K562 (cell line): Measurements from ENCODE around the gene ANTKMT. TPM values are rescaled to one million over a fixed set of nuclear protein-coding genes. Genes with fewer than 3 reads are reported as not detected.
A peak's percentile ranks its signal among the peaks of the same experiment; 100 is the strongest.

Experiments used
- ATAC-seq: fragments of 200-7000 bp; cut with Tn5 transposase; 3 replicates; pipeline ENCODE4 v1.9.1; 2020; ENCODE audit warnings: moderate library complexity
- BruUV-seq: library from RNA; stranded (reverse); fragments of 400-500 nt; replicated peaks from 2 replicates; lab custom pipeline; 2021; lab: Mats Ljungman, UMichigan
- CTCF ChIA-PET: fragments of 300-600 bp; formaldehyde crosslinking; extraction: SDS; loops from one replicate; lab custom pipeline; 2021; ENCODE audit warnings: low intra/inter-chr PET ratio; lab: Yijun Ruan, JAX
- POLR2A ChIA-PET: fragments of 300-600, 350-650 bp; sonication (Branson Sonifier 250); formaldehyde crosslinking; extraction: SDS; loops from one replicate; lab custom pipeline; 2021; ENCODE audit warnings: antibody characterized with exemption, inconsistent platforms; lab: Yijun Ruan, JAX
- DNase-seq, 4 experiments: peaks; one replicate each; pipeline versions ENCODE4 v3.0.0 to v3.0.0-alpha.2; 2011 to 2018; ENCODE audit warnings: low spot score in 3 of 4, mixed read lengths in 3 of 4; ENCODE audit errors: extremely low read depth in 1 of 4
- FAIRE-seq: peaks from 2 replicates; lab custom pipeline; 2011; peaks lifted over from hg19 to GRCh38; lab: Jason Lieb, UNC
- H2AFZ ChIP-seq: 2 replicates; pipeline ENCODE4 v1.6.0; 2011; ENCODE audit warnings: low read depth, low read length, control low read depth, inconsistent platforms
- H3K27ac ChIP-seq: fragments of 200-600 bp; 3 replicates; pipeline ENCODE4 v1.8.0; 2011; ENCODE audit warnings: low read depth, mild to moderate bottlenecking, control low read depth, inconsistent platforms, low read length, moderate library complexity, mixed read lengths; ENCODE audit errors: extremely low read depth
- H3K27me3 ChIP-seq, 2 experiments: fragments of 300-600 bp in 1 of 2; 2 replicates in 1 of 2; 3 replicates in 1 of 2; pipeline versions ENCODE4 v1.6.0 to v1.8.0; 2011; ENCODE audit warnings: inconsistent platforms in 2 of 2, low read length in 2 of 2, mild to moderate bottlenecking in 1 of 2, mixed read lengths in 1 of 2, moderate library complexity in 1 of 2; ENCODE audit not compliant: control insufficient read depth in 2 of 2, insufficient read depth in 2 of 2
- H3K36me3 ChIP-seq: fragments of 300-600 bp; 3 replicates; pipeline ENCODE4 v1.8.0; 2011; ENCODE audit warnings: mild to moderate bottlenecking, low read length, inconsistent platforms; ENCODE audit not compliant: control insufficient read depth, insufficient read depth
- H3K4me1 ChIP-seq, 2 experiments: fragments of 200-600 bp in 1 of 2; replicated peaks in 1 of 2; 2 replicates in 1 of 2; 3 replicates in 1 of 2; pipeline versions ENCODE4 v1.5.1 to v1.8.0; 2011; ENCODE audit warnings: inconsistent platforms in 2 of 2, low read length in 2 of 2, mild to moderate bottlenecking in 1 of 2, mixed read lengths in 1 of 2, moderate library complexity in 1 of 2; ENCODE audit not compliant: control insufficient read depth in 2 of 2, insufficient read depth in 2 of 2
- H3K4me2 ChIP-seq: 2 replicates; pipeline ENCODE4 v1.6.1; 2011; ENCODE audit warnings: low read length, control low read depth, inconsistent platforms, mixed read lengths; ENCODE audit not compliant: insufficient read depth
- H3K4me3 ChIP-seq: fragments of 200-600 bp; sonication (generic), shearing (Covaris generic); 2 replicates; pipeline ENCODE4 v1.5.1; 2016; ENCODE audit warnings: control low read depth, inconsistent platforms
- H3K79me2 ChIP-seq: fragments of 200-600 bp; 3 replicates; pipeline ENCODE4 v1.8.0; 2011; ENCODE audit warnings: low read length, inconsistent platforms; ENCODE audit not compliant: control insufficient read depth, insufficient read depth
- H3K9ac ChIP-seq, 2 experiments: 2 replicates each; pipeline versions ENCODE4 v1.6.0 to v1.6.1; 2011; ENCODE audit warnings: low read depth in 2 of 2, low read length in 2 of 2, control low read depth in 1 of 2, inconsistent platforms in 1 of 2, mild to moderate bottlenecking in 1 of 2, mixed read lengths in 1 of 2; ENCODE audit not compliant: insufficient read depth in 1 of 2
- H3K9me1 ChIP-seq: one replicate; pipeline ENCODE4 v1.6.0; 2011; ENCODE audit warnings: inconsistent platforms, mild to moderate bottlenecking, low read length, moderate library complexity; ENCODE audit not compliant: control insufficient read depth, insufficient read depth
- H3K9me3 ChIP-seq: replicated peaks from 2 replicates; pipeline ENCODE4 v1.5.1; 2011; ENCODE audit warnings: low read depth, low read length, inconsistent platforms; ENCODE audit not compliant: control insufficient read depth, insufficient read depth
- H4K20me1 ChIP-seq: replicated peaks from 2 replicates; pipeline ENCODE4 v1.6.1; 2011; ENCODE audit warnings: low read length, inconsistent platforms, mixed read lengths; ENCODE audit not compliant: control insufficient read depth, insufficient read depth
- HMGN3 ChIP-seq: IDR thresholded peaks from 2 replicates; pipeline ENCODE4 v1.6.1; 2011; ENCODE audit warnings: borderline replicate concordance, low read depth, mild to moderate bottlenecking, mixed read lengths, low read length; ENCODE audit not compliant: insufficient read length; ENCODE audit errors: extremely low read depth
- HNRNPL ChIP-seq: fragments of 200-400 bp; formaldehyde crosslinking; IDR thresholded peaks from 2 replicates; pipeline ENCODE4 v1.6.1; 2017; ENCODE audit warnings: low read depth, mild to moderate bottlenecking, low read length
- NCOR1 ChIP-seq: fragments of 450-650 bp; IDR thresholded peaks from 2 replicates; pipeline ENCODE4 v1.6.1; 2016; ENCODE audit warnings: mild to moderate bottlenecking, moderate library complexity
- POLR2G ChIP-seq: fragments of 200-400 bp; formaldehyde crosslinking; IDR thresholded peaks from 2 replicates; pipeline ENCODE4 v1.6.1; 2017; ENCODE audit warnings: low read depth, mild to moderate bottlenecking, antibody characterized with exemption, low read length, moderate library complexity
- RBFOX2 ChIP-seq: fragments of 200-400 bp; formaldehyde crosslinking; IDR thresholded peaks from 2 replicates; pipeline ENCODE4 v1.6.1; 2017; ENCODE audit warnings: low read depth, mild to moderate bottlenecking, low read length, moderate library complexity
- ZBTB33 ChIP-seq: sonication (generic); formaldehyde crosslinking; IDR thresholded peaks from 2 replicates; pipeline ENCODE4 v1.8.1; 2023; ENCODE audit warnings: mild to moderate bottlenecking, missing genetic modification reagents
- WGBS: fragments of 100-300 bp; shearing (Covaris generic); methylation state at CpG from one replicate; pipeline ENCODE4 v1.1.6; 2016; ENCODE audit warnings: low coverage, mixed read lengths; ENCODE audit not compliant: insufficient coverage; ENCODE audit errors: missing lambda C conversion rate; 5-methylcytosine and 5-hydroxymethylcytosine counted together
- in situ Hi-C: fragments of 300-500 bp; cut with MboI; formaldehyde crosslinking; loops from 4 replicates; pipeline ENCODE4 v1.15.0; 2018; ENCODE audit warnings: inconsistent platforms, mixed read lengths
- intact Hi-C: fragments of 100-400 bp; cut with micrococcal nuclease; formaldehyde crosslinking; loops from 2 replicates; pipeline ENCODE4 v1.14.2; 2022
- polyA plus RNA-seq, 8 experiments: library from polyadenylated mRNA; depleted of rRNA in 4 of 8; stranded (reverse) in 5 of 8; unstranded in 3 of 8; fragments of >200 nt; fragmentation: Nextera tagmentation in 2 of 8; fragmentation: Illumina TruSeq in 1 of 8; extraction: Ambion mirVana in 2 of 8; extraction: Trizol in 1 of 8; gene quantifications; 2 replicates each; pipeline versions ENCODE4 v1.2.1 to v1.2.3, GENCODE V29; 2011 to 2014; ENCODE audit warnings: inconsistent platforms in 1 of 8, missing spikeins in 1 of 8
- total RNA-seq, 7 experiments: library from RNA; depleted of rRNA in 6 of 7; stranded (reverse); fragments of >200 nt in 6 of 7; fragmentation: Illumina TruSeq in 2 of 7; extraction: Trizol in 2 of 7; gene quantifications; 2 replicates each; pipeline versions ENCODE4 v1.2.1 to v1.2.3, GENCODE V29; 2011 to 2021; ENCODE audit warnings: low replicate concordance in 1 of 7

Gene ANTKMT
- total and polyA plus RNA-seq, 9 of the 15 experiments (the other 6 are each of a cell fraction or from before 2014, with no cell fraction given): 0.58 to 217 (median 19.1) TPM

GRCh38 chr16:686459-687260, 34.3 kb upstream of the ANTKMT start:
- in situ Hi-C loops: no loop called here
- Histone ChIP-seq H3K4me2 (no peak overlapping the region), H3K9me3 (no peaks in the 10 kb centered on the region), H3K27me3 (no peaks in the 10 kb centered on the region), H3K27ac (no peak overlapping the region), H3K9me1 (peaks cover 15% of the 10 kb centered on the region), H3K79me2 (peaks cover 41% of the 10 kb centered on the region), H3K9ac (no peak overlapping the region), H4K20me1 (peaks cover 11% of the 10 kb centered on the region), H3K4me1 (peaks cover 24 to 93% of the 10 kb centered on the region in 2 experiments), H3K36me3 (peaks cover 61% of the 10 kb centered on the region), H3K4me3 (no peak overlapping the region), H2AFZ (no peak overlapping the region)
- CTCF ChIA-PET: no interaction called here
- POLR2A ChIA-PET: interaction anchor here (1.4 kb wide), 1 partner anchor 9 kb away, joined by 5 read pairs; no protein-coding TSS in a partner anchor
- ATAC-seq: no peak
- no peak for DNase-seq
- WGBS: 95% methylated on average over 44 of the region's 51 CpGs
- intact Hi-C loops: no loop called here
- FAIRE-seq: no peak
- TF ChIP-seq RBFOX2 (peak; percentile 51; the same call in 1 of the 2 replicates), POLR2G (peak; percentile 44), NCOR1 (no peak), HNRNPL (peak; percentile 69; the same call in 1 of the 2 replicates), ZBTB33 (CRISPR knock-in tag) (0 out of 2 replicates have a peak, but pooled peaks have one; percentile 29), HMGN3 (peak; percentile 14)
- no TSS peak for BruUV-seq
